Esophagus squamous epithelium (tissue), 4 donors: Measurements from ENCODE around the gene DSE.

Experiments
- CTCF ChIP-seq, 6 experiments: fragments of 450-650 bp in 4 of 6; fragments of 200-600 bp in 2 of 6; sonication (generic) in 2 of 6; IDR thresholded peaks; one replicate each; pipeline ENCODE4 v1.5.1; 2016 to 2019; ENCODE audit warnings: antibody characterized with exemption in 6 of 6, mild to moderate bottlenecking in 4 of 6, moderate library complexity in 4 of 6
- POLR2A ChIP-seq, 4 donors: fragments of 450-650 bp; IDR thresholded peaks; one replicate each; pipeline ENCODE4 v1.6.1; 2017; ENCODE audit warnings: antibody characterized with exemption in 4 of 4, mild to moderate bottlenecking in 4 of 4, moderate library complexity in 3 of 4

- TF ChIP-seq POLR2A (IDR thresholded peaks at IDR 0.05) (no peak), CTCF (IDR thresholded peaks at IDR 0.05) (no peak)
Observed at GRCh38 chr6:116327803-116328527, 42.8 kb upstream of the DSE start.
